Muscle layer of duodenum (tissue), 2 donors: ENCODE results near the gene CPN1.

Experiments used
- H3K27ac ChIP-seq: one replicate; pipeline ENCODE4 v1.7.0; 2013; ENCODE audit warnings: mild to moderate bottlenecking, low read length
- H3K27me3 ChIP-seq: one replicate; pipeline ENCODE4 v1.7.0; 2013; ENCODE audit warnings: low read depth, mild to moderate bottlenecking, control low read depth, low read length
- H3K36me3 ChIP-seq, 2 donors: one replicate each; pipeline ENCODE4 v1.7.0; 2013; ENCODE audit warnings: low read length in 2 of 2, control low read depth in 1 of 2, mild to moderate bottlenecking in 1 of 2; ENCODE audit not compliant: insufficient read depth in 2 of 2, control insufficient read depth in 1 of 2
- H3K4me1 ChIP-seq, 2 donors: one replicate each; pipeline ENCODE4 v1.7.0; 2013; ENCODE audit warnings: low read length in 2 of 2, mild to moderate bottlenecking in 2 of 2, control low read depth in 1 of 2, moderate library complexity in 1 of 2; ENCODE audit not compliant: insufficient read depth in 2 of 2, control insufficient read depth in 1 of 2
- H3K4me3 ChIP-seq, 2 donors: one replicate each; pipeline ENCODE4 v1.7.0; 2013; ENCODE audit warnings: low read length in 2 of 2, low read depth in 1 of 2, mild to moderate bottlenecking in 1 of 2
- H3K9me3 ChIP-seq, 2 donors: one replicate each; pipeline ENCODE4 v1.7.0; 2013; ENCODE audit warnings: low read length in 2 of 2, control low read depth in 1 of 2, mild to moderate bottlenecking in 1 of 2; ENCODE audit not compliant: control insufficient read depth in 1 of 2
- donor health status: healthy.

The CPN1 gene

GRCh38 chr10:100043344-100043743 is 38.3 kb downstream of the CPN1 start:
- Histone ChIP-seq H3K36me3 (no peaks in the 10 kb centered on the region), H3K9me3 (no peaks in the 10 kb centered on the region), H3K4me1 (peaks cover 0 to 4% of the 10 kb centered on the region in 2 donors), H3K4me3 (no peak overlapping the region), H3K27me3 (no peaks in the 10 kb centered on the region), H3K27ac (no peak overlapping the region)

- Histone ChIP-seq H3K27me3 (no peaks in the 10 kb centered on the region), H3K4me3 (no peak overlapping the region), H3K4me1 (peaks cover 0 to 4% of the 10 kb centered on the region in 2 donors), H3K9me3 (no peaks in the 10 kb centered on the region), H3K36me3 (no peaks in the 10 kb centered on the region), H3K27ac (no peak overlapping the region)
Measured at GRCh38 chr10:100041306-100042002, 40.2 kb downstream of the CPN1 start.

GRCh38 chr10:100038561-100039071 is 43.1 kb downstream of the CPN1 start:
- no peak overlapping the region for H3K4me3 ChIP-seq
- H3K27ac ChIP-seq, result peak overlapping the region; percentile 36

GRCh38 chr10:100037758-100038315 is 43.8 kb downstream of the CPN1 start:
- Histone ChIP-seq H3K27ac (peak overlapping the region; percentile 36), H3K27me3 (no peaks in the 10 kb centered on the region), H3K4me1 (no peaks in the 10 kb centered on the region), H3K9me3 (no peaks in the 10 kb centered on the region), H3K4me3 (no peak overlapping the region), H3K36me3 (no peaks in the 10 kb centered on the region)

More at GRCh38 chr10:100038561-100039071, 43.1 kb downstream of the CPN1 start:
- no peaks in the 10 kb centered on the region for H3K4me1 ChIP-seq
- no peaks in the 10 kb centered on the region for H3K36me3 ChIP-seq
- H3K9me3 ChIP-seq, result no peaks in the 10 kb centered on the region
- H3K27me3 ChIP-seq, result no peaks in the 10 kb centered on the region

GRCh38 chr10:100036850-100037249 is 44.8 kb downstream of the CPN1 start:
- H3K27ac ChIP-seq, result no peak overlapping the region
- H3K9me3 ChIP-seq, result no peaks in the 10 kb centered on the region
- H3K4me3 ChIP-seq, result no peak overlapping the region
- H3K4me1 ChIP-seq, result no peaks in the 10 kb centered on the region
- no peaks in the 10 kb centered on the region for H3K27me3 ChIP-seq
- H3K36me3 ChIP-seq, result no peaks in the 10 kb centered on the region

- no peaks in the 10 kb centered on the region for H3K36me3 ChIP-seq
- H3K4me1 ChIP-seq, result no peaks in the 10 kb centered on the region
- no peaks in the 10 kb centered on the region for H3K9me3 ChIP-seq
- no peak overlapping the region for H3K27ac ChIP-seq
- no peak overlapping the region for H3K4me3 ChIP-seq
- no peaks in the 10 kb centered on the region for H3K27me3 ChIP-seq
Measured at GRCh38 chr10:100033766-100034418, 47.8 kb downstream of the CPN1 start.

GRCh38 chr10:100027416-100027815 is 54.3 kb downstream of the CPN1 start:
- H3K4me3 ChIP-seq, result no peak overlapping the region
- H3K36me3 ChIP-seq, result no peaks in the 10 kb centered on the region
- no peaks in the 10 kb centered on the region for H3K27me3 ChIP-seq
- H3K4me1 ChIP-seq, result no peaks in the 10 kb centered on the region
- H3K27ac ChIP-seq, result no peak overlapping the region
- peaks cover 0 to 8% of the 10 kb centered on the region in 2 donors for H3K9me3 ChIP-seq

GRCh38 chr10:100025576-100025975 is 56.1 kb downstream of the CPN1 start:
- Histone ChIP-seq H3K27ac (no peak overlapping the region), H3K4me3 (no peak overlapping the region), H3K9me3 (peaks cover 0 to 8% of the 10 kb centered on the region in 2 donors), H3K27me3 (no peaks in the 10 kb centered on the region), H3K4me1 (no peaks in the 10 kb centered on the region), H3K36me3 (no peaks in the 10 kb centered on the region)

- Histone ChIP-seq H3K36me3 (no peaks in the 10 kb centered on the region), H3K4me1 (no peaks in the 10 kb centered on the region), H3K9me3 (peaks cover 0 to 8% of the 10 kb centered on the region in 2 donors), H3K27me3 (no peaks in the 10 kb centered on the region), H3K27ac (no peak overlapping the region), H3K4me3 (no peak overlapping the region)
Measured at GRCh38 chr10:100024748-100025147, 56.9 kb downstream of the CPN1 start.

- H3K27me3 ChIP-seq, result no peaks in the 10 kb centered on the region
- no peak overlapping the region for H3K27ac ChIP-seq
- no peaks in the 10 kb centered on the region for H3K9me3 ChIP-seq
- no peaks in the 10 kb centered on the region for H3K36me3 ChIP-seq
- H3K4me3 ChIP-seq, result no peak overlapping the region
- H3K4me1 ChIP-seq, result no peaks in the 10 kb centered on the region
Measured at GRCh38 chr10:100022403-100022802, 59.3 kb downstream of the CPN1 start.

- H3K4me3 ChIP-seq, result no peak overlapping the region
- no peaks in the 10 kb centered on the region for H3K9me3 ChIP-seq
- no peaks in the 10 kb centered on the region for H3K36me3 ChIP-seq
- no peak overlapping the region for H3K27ac ChIP-seq
- no peaks in the 10 kb centered on the region for H3K4me1 ChIP-seq
- no peaks in the 10 kb centered on the region for H3K27me3 ChIP-seq
Measured at GRCh38 chr10:100021322-100021721, 60.3 kb downstream of the CPN1 start.
